ENCODE measurements around the gene C1orf115.

C1orf115 gene

GRCh38 chr1:220669005-220669404 is 21.2 kb upstream of the C1orf115 start:
- no peak overlapping the region for H3K4me3 ChIP-seq (ENCODE audit: low read length)
- DNase-seq (ENCODE audit: low read depth): no peak
- TF ChIP-seq, protein P1, sequence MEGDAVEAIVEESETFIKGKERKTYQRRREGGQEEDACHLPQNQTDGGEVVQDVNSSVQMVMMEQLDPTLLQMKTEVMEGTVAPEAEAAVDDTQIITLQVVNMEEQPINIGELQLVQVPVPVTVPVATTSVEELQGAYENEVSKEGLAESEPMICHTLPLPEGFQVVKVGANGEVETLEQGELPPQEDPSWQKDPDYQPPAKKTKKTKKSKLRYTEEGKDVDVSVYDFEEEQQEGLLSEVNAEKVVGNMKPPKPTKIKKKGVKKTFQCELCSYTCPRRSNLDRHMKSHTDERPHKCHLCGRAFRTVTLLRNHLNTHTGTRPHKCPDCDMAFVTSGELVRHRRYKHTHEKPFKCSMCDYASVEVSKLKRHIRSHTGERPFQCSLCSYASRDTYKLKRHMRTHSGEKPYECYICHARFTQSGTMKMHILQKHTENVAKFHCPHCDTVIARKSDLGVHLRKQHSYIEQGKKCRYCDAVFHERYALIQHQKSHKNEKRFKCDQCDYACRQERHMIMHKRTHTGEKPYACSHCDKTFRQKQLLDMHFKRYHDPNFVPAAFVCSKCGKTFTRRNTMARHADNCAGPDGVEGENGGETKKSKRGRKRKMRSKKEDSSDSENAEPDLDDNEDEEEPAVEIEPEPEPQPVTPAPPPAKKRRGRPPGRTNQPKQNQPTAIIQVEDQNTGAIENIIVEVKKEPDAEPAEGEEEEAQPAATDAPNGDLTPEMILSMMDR (conservative IDR thresholded peaks at IDR 0.05; ENCODE audit: low read depth, low read length): no peak

DNA sequence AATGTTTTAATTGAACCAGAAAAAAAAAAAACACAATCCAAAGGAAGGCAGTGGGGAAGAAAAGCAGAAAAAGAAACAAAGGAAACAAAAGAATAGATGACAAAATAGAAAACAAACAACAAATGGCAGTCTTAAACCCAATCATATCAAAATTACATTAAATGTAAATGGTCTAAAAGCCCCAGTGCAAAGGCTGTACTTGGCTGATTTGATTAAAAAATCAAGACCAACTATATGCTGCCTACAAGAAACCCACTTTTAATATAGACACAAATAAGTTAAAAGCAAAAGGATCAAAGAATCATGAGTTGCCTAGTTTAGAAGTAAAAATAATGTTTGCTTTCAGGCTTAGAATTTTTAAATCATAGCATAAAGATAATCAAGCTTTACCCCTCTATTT is 19.8 kb upstream of the C1orf115 start:
- no peak for DNase-seq (ENCODE audit: low read depth)
- H3K4me3 ChIP-seq (ENCODE audit: low read length): no peak overlapping the region
- TF ChIP-seq, protein P1 (conservative IDR thresholded peaks at IDR 0.05; ENCODE audit: low read depth, low read length): no peak

DNA sequence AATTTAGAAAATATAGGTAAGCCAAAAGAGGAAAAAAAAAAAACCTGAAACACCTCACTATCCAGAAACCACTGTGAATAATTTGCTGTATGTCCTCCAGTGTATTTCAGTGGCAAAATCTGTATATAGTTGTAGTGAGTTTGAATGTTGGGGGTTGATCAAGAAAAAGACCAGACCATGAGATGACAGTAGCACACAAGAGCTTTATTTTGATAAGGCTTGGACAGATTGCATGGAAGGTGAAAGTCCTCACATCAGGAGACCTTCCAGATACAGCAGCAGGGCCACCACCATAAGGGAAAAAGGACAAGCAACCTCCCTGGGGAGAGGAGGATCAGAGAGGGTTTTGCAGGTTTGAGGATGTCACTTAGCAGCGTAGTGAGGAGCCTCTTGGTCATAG is 16.2 kb upstream of the C1orf115 start:
- TF ChIP-seq, protein P1 (conservative IDR thresholded peaks at IDR 0.05; ENCODE audit: low read depth, low read length): no peak
- no peak overlapping the region for H3K4me3 ChIP-seq (ENCODE audit: low read length)
- no peak for DNase-seq (ENCODE audit: low read depth)

- DNase-seq (ENCODE audit: low read depth): no peak
- no peak overlapping the region for H3K4me3 ChIP-seq (ENCODE audit: low read length)
- TF ChIP-seq, protein P1 (conservative IDR thresholded peaks at IDR 0.05; ENCODE audit: low read depth, low read length): no peak
Observed at GRCh38 chr1:220677251-220677650, 12.9 kb upstream of the C1orf115 start.

GRCh38 chr1:220680085-220680687 is 10.0 kb upstream of the C1orf115 start:
- no peak for DNase-seq (ENCODE audit: low read depth)
- TF ChIP-seq, protein P1 (conservative IDR thresholded peaks at IDR 0.05; ENCODE audit: low read depth, low read length): peak; percentile 86
- no peak overlapping the region for H3K4me3 ChIP-seq (ENCODE audit: low read length)

GRCh38 chr1:220681220-220681880 is 8.8 kb upstream of the C1orf115 start:
- H3K4me3 ChIP-seq (ENCODE audit: low read length): no peak overlapping the region
- no peak for DNase-seq (ENCODE audit: low read depth)
- TF ChIP-seq, protein P1 (conservative IDR thresholded peaks at IDR 0.05; ENCODE audit: low read depth, low read length): no peak
